ENCODE results near the gene LYSET.

The LYSET gene

DNA sequence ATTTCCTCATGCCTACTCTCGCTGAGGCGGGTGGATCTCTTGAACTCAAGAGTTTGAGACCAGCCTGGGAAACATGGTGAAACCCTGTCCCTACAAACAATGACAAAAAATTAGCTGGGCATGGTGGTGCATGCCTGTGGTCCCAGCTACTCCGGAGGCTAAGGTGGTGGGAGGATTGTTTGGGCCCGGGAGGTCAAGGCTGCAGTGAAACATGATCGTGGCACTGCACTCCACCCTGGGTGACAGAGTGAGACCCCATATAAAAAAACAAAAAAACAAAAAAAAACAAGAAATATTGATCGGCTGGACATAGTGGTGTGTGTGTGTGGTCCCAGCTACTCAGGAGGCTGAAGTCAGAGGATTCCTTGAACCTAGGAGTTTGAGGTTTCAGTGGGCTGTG, 9.6 kb upstream of the LYSET start:
- Histone ChIP-seq H3K27me3 (ENCODE audit: insufficient read depth, low read length) (0 out of 2 replicates have a peak, but pooled peaks cover 6% of the 10 kb centered on the region), H3K9me3 (ENCODE audit: low read length) (no peaks in the 10 kb centered on the region), H3K36me3 (ENCODE audit: insufficient read depth, low read length) (no peaks in the 10 kb centered on the region), H3K9ac (ENCODE audit: low read length) (no peak overlapping the region), H3K4me3 (ENCODE audit: low read depth, low read length, poor library complexity, severe bottlenecking) (no peak overlapping the region), H3K4me1 (ENCODE audit: insufficient read depth, low read length, severe bottlenecking) (no peaks in the 10 kb centered on the region), H3K9me2 (ENCODE audit: low read depth, low read length) (no peaks in the 10 kb centered on the region), H3K27ac (ENCODE audit: low read depth, low read length, poor library complexity, severe bottlenecking) (no peak overlapping the region), H3K79me2 (ENCODE audit: insufficient read depth, low read length) (no peaks in the 10 kb centered on the region), H3F3A (ENCODE audit: insufficient read depth, low read length) (no peaks in the 10 kb centered on the region), H4K20me1 (ENCODE audit: insufficient read depth, low read length) (no peaks in the 10 kb centered on the region), H3K4me2 (ENCODE audit: low read length) (no peak overlapping the region), H2AFZ (ENCODE audit: low read length) (no peak overlapping the region)
- TF ChIP-seq EZH2 (IDR thresholded peaks at IDR 0.05; ENCODE audit: borderline replicate concordance, low read length): no peak
- TF ChIP-seq, protein P1, sequence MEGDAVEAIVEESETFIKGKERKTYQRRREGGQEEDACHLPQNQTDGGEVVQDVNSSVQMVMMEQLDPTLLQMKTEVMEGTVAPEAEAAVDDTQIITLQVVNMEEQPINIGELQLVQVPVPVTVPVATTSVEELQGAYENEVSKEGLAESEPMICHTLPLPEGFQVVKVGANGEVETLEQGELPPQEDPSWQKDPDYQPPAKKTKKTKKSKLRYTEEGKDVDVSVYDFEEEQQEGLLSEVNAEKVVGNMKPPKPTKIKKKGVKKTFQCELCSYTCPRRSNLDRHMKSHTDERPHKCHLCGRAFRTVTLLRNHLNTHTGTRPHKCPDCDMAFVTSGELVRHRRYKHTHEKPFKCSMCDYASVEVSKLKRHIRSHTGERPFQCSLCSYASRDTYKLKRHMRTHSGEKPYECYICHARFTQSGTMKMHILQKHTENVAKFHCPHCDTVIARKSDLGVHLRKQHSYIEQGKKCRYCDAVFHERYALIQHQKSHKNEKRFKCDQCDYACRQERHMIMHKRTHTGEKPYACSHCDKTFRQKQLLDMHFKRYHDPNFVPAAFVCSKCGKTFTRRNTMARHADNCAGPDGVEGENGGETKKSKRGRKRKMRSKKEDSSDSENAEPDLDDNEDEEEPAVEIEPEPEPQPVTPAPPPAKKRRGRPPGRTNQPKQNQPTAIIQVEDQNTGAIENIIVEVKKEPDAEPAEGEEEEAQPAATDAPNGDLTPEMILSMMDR (IDR thresholded peaks at IDR 0.05; ENCODE audit: low read length): no peak

DNA sequence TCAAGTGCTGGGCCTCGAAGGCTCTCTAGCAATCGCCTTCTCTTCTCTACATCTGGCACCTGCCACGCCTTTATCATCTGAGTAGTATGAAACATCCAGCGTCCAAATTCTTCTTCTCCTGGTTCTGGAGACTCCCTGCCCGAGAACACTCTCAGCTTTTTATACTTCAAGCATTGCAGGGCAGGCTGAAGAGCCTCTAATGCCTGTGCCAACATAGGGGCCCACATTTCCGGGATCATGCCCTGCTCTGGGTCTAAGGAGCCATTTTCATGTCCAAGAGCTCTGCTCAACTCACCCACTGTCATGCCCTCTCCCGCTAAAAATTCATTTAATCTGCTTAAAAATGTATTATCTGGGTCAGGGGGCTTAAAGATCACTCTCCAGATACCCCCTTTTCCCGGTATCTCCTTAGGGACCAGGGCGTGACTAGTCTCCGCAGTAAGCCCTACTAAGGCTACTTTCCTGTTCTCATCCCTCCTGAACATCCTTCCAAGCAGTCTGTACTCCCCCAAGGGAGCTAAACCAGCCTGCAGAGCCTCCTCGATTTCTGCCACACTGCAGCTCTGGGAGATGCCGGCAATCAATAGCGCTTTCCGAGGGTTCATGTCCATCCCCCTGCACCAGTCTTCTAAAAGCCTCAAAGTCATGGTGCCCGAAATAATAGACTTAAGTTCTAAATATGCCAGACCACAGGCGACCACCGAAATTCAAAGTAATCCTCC, 1.4 kb upstream of the LYSET start:
- Histone ChIP-seq H3K79me2 (ENCODE audit: insufficient read depth, low read length) (peaks cover 10% of the 10 kb centered on the region), H3K27ac (ENCODE audit: low read depth, low read length, poor library complexity, severe bottlenecking) (peak overlapping the region; percentile 27), H2AFZ (ENCODE audit: low read length) (no peak overlapping the region), H3F3A (ENCODE audit: insufficient read depth, low read length) (no peaks in the 10 kb centered on the region), H3K9ac (ENCODE audit: low read length) (peak overlapping the region; percentile 96), H3K4me2 (ENCODE audit: low read length) (peak overlapping the region; percentile 95), H3K36me3 (ENCODE audit: insufficient read depth, low read length) (peaks cover 33% of the 10 kb centered on the region), H3K4me1 (ENCODE audit: insufficient read depth, low read length, severe bottlenecking) (peaks cover 26% of the 10 kb centered on the region), H4K20me1 (ENCODE audit: insufficient read depth, low read length) (no peaks in the 10 kb centered on the region), H3K4me3 (ENCODE audit: low read depth, low read length, poor library complexity, severe bottlenecking) (peak overlapping the region; percentile 96), H3K27me3 (ENCODE audit: insufficient read depth, low read length) (no peaks in the 10 kb centered on the region), H3K9me3 (ENCODE audit: low read length) (no peaks in the 10 kb centered on the region), H3K9me2 (ENCODE audit: low read depth, low read length) (no peaks in the 10 kb centered on the region)
- TF ChIP-seq EZH2 (IDR thresholded peaks at IDR 0.05; ENCODE audit: borderline replicate concordance, low read length): no peak
- TF ChIP-seq, protein P1 (IDR thresholded peaks at IDR 0.05; ENCODE audit: low read length): no peak

DNA sequence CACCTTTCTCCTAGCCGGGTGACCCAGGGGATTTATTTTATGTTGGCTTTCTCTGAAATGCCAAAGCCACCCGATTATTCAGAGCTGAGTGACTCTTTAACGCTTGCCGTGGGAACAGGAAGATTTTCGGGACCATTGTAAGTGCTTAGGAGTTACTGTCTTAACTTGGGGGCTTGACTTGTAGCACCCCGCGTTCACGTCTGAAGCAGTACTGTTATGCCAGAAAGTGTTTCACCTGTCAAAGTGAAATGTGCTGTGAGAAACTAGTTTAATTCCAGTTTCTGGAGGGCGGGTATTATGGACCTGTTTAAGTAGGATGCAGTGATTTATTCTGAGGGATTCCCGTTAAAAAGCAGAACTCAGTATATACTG, 218 bp downstream of the LYSET start:
- H3K27me3 ChIP-seq (ENCODE audit: insufficient read depth, low read length): no peaks in the 10 kb centered on the region
- H2AFZ ChIP-seq (ENCODE audit: low read length): no peak overlapping the region
- H3K79me2 ChIP-seq (ENCODE audit: insufficient read depth, low read length): peaks cover 10% of the 10 kb centered on the region
- no peaks in the 10 kb centered on the region for H4K20me1 ChIP-seq (ENCODE audit: insufficient read depth, low read length)
- peak overlapping the region; percentile 47 for H3K27ac ChIP-seq (ENCODE audit: low read depth, low read length, poor library complexity, severe bottlenecking)
- H3K9me2 ChIP-seq (ENCODE audit: low read depth, low read length): no peaks in the 10 kb centered on the region
- peak overlapping the region; percentile 72 for H3K9ac ChIP-seq (ENCODE audit: low read length)
- TF ChIP-seq, protein P1 (IDR thresholded peaks at IDR 0.05; ENCODE audit: low read length): no peak
- no peak for TF ChIP-seq EZH2 (IDR thresholded peaks at IDR 0.05; ENCODE audit: borderline replicate concordance, low read length)
- no peaks in the 10 kb centered on the region for H3K9me3 ChIP-seq (ENCODE audit: low read length)
- peaks cover 26% of the 10 kb centered on the region for H3K4me1 ChIP-seq (ENCODE audit: insufficient read depth, low read length, severe bottlenecking)
- H3F3A ChIP-seq (ENCODE audit: insufficient read depth, low read length): no peaks in the 10 kb centered on the region
- H3K36me3 ChIP-seq (ENCODE audit: insufficient read depth, low read length): peaks cover 40% of the 10 kb centered on the region
- H3K4me2 ChIP-seq (ENCODE audit: low read length): peak overlapping the region; percentile 79
- H3K4me3 ChIP-seq (ENCODE audit: low read depth, low read length, poor library complexity, severe bottlenecking): peak overlapping the region; percentile 96
